Measurements from ENCODE around the gene ARMH2. TPM values are rescaled to one million over a fixed set of nuclear protein-coding genes. Genes with fewer than 3 reads are reported as not detected.

Gene ARMH2
- total and polyA plus RNA-seq, 7 donors = 0.10 TPM; not detected in 6

GRCh38 chr6:24844903-24845302 is 46.2 kb upstream of the ARMH2 start:
- Histone ChIP-seq H3K9me3 (no peaks in the 10 kb centered on the region), H3K36me3 (peaks cover 0 to 20% (median 0%) of the 10 kb centered on the region in 4 donors), H3K4me3 (no peak overlapping the region), H3K27me3 (no peaks in the 10 kb centered on the region), H3K4me1 (no peaks in the 10 kb centered on the region), H3K27ac (no peak overlapping the region)
- no peak for DNase-seq
- WGBS, 2 donors = 88 to 94% methylated on average over 6 of the region's 6 CpGs
- intact Hi-C loops (cut with DNase I) = no loop called here
- TF ChIP-seq, protein P1, sequence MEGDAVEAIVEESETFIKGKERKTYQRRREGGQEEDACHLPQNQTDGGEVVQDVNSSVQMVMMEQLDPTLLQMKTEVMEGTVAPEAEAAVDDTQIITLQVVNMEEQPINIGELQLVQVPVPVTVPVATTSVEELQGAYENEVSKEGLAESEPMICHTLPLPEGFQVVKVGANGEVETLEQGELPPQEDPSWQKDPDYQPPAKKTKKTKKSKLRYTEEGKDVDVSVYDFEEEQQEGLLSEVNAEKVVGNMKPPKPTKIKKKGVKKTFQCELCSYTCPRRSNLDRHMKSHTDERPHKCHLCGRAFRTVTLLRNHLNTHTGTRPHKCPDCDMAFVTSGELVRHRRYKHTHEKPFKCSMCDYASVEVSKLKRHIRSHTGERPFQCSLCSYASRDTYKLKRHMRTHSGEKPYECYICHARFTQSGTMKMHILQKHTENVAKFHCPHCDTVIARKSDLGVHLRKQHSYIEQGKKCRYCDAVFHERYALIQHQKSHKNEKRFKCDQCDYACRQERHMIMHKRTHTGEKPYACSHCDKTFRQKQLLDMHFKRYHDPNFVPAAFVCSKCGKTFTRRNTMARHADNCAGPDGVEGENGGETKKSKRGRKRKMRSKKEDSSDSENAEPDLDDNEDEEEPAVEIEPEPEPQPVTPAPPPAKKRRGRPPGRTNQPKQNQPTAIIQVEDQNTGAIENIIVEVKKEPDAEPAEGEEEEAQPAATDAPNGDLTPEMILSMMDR (IDR thresholded peaks at IDR 0.05) = no peak
- no peak for TF ChIP-seq EP300 (IDR thresholded peaks at IDR 0.05)
- TF ChIP-seq POLR2A (IDR thresholded peaks at IDR 0.05) = no peak
- TF ChIP-seq POLR2AphosphoS5 (IDR thresholded peaks at IDR 0.05) = no peak

DNA sequence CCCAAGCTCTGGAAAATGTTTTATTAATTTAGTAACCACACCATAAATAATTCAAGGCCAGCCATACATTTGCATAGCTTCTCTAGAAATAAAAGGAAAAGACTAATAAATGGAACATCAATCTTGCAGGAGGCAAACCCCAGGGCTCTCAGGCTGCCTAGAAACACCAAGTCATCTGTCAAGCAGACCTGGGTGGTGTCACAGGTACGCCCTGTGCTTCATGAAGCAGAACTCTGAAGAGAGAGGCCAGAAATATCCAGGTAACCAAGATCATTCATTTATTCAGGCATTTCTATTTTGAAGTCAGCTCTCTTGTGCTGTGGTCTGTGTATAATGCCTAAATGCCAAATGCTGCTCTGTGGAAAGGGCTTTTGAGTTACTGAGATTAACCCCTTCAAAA is 45.3 kb upstream of the ARMH2 start:
- DNase-seq = no peak
- no peak overlapping the region for H3K4me3 ChIP-seq
- no peaks in the 10 kb centered on the region for H3K27me3 ChIP-seq
- no peaks in the 10 kb centered on the region for H3K4me1 ChIP-seq
- no peak overlapping the region for H3K27ac ChIP-seq
- 87 to 91% methylated on average over 1 of the region's 1 CpG for WGBS, 2 donors
- intact Hi-C loops (cut with DNase I) = no loop called here
- no peak for TF ChIP-seq EP300 (IDR thresholded peaks at IDR 0.05)
- TF ChIP-seq POLR2AphosphoS5 (IDR thresholded peaks at IDR 0.05) = no peak
- no peak for TF ChIP-seq POLR2A (IDR thresholded peaks at IDR 0.05)
- TF ChIP-seq, protein P1 (IDR thresholded peaks at IDR 0.05) = no peak
- peaks cover 0 to 12% (median 0%) of the 10 kb centered on the region in 4 donors for H3K36me3 ChIP-seq
- no peaks in the 10 kb centered on the region for H3K9me3 ChIP-seq

DNA sequence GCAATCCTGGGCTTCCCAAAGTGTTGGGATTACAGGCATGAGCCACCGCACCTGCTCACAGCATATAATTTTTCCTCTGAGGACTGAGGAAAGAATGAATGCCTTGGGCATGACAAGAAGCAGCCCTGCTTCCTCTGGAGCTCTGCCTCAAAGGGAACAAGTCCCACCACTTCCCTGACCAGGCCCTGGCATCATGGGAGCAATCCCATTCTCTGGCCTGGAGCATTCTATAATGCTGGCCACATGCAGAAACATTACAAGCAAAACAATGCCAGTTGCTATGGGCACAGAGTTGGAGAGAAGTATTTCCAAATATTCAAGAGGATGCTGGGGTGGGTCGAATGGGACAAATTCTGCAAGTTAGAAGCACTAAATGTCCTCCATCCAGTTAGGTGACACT is 41.5 kb upstream of the ARMH2 start:
- intact Hi-C loops (cut with DNase I) = no loop called here
- Histone ChIP-seq H3K4me3 (no peak overlapping the region), H3K36me3 (peaks cover 0 to 12% (median 0%) of the 10 kb centered on the region in 4 donors), H3K9me3 (no peaks in the 10 kb centered on the region), H3K27me3 (no peaks in the 10 kb centered on the region), H3K4me1 (peaks cover 0 to 5% (median 2%) of the 10 kb centered on the region in 4 donors), H3K27ac (no peak overlapping the region)
- 87 to 91% methylated on average over 2 of the region's 2 CpGs for WGBS, 2 donors
- TF ChIP-seq EP300 (IDR thresholded peaks at IDR 0.05) = no peak
- TF ChIP-seq POLR2A (IDR thresholded peaks at IDR 0.05) = no peak
- TF ChIP-seq POLR2AphosphoS5 (IDR thresholded peaks at IDR 0.05) = no peak
- TF ChIP-seq, protein P1 (IDR thresholded peaks at IDR 0.05) = no peak
- DNase-seq = no peak

DNA sequence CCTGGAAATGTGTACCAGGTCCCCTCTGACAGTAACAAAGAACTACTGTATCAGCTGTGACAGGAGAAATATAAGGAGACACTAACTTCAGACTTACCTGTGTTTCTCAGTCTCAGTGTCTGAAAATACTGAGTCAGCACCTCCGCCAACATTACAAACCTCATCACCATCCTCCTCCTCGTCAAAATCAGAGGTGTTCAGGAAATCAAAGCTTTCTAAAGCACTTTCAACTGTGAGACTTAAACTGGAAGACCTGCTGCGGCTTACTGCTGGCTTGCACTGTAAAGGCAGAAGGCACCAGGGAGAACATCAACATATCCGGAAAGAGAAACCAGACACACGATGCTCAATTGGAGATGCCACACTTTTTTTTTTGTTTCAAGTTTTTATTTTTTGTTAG is 40.3 kb upstream of the ARMH2 start:
- Histone ChIP-seq H3K27me3 (no peaks in the 10 kb centered on the region), H3K4me1 (peaks cover 0 to 5% (median 2%) of the 10 kb centered on the region in 4 donors), H3K9me3 (no peaks in the 10 kb centered on the region), H3K36me3 (peaks cover 0 to 12% (median 0%) of the 10 kb centered on the region in 4 donors), H3K27ac (no peak overlapping the region), H3K4me3 (no peak overlapping the region)
- DNase-seq = no peak
- no peak for TF ChIP-seq POLR2A (IDR thresholded peaks at IDR 0.05)
- 80 to 86% methylated on average over 5 of the region's 5 CpGs for WGBS, 2 donors
- intact Hi-C loops (cut with DNase I) = no loop called here

DNA sequence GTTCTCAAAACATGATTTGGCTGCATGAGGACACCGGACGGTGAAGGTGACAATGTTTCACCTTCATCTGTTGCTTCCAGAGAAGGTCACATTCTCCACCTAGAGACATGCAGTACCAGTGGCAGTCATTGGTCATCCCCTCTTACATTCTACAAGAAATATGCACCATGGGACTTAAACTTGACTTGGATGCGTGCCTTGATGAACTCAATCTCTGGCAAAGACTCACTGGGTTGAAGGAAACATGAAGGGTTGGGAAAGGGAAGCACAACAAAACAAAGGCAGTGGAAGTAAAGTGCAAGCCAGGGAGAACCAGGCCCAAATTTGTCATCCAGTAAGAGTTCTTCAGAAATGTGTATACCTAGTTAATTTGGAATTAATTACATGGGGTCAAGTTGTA is 39.4 kb upstream of the ARMH2 start:
- DNase-seq = no peak
- no peak overlapping the region for H3K27ac ChIP-seq
- H3K27me3 ChIP-seq = no peaks in the 10 kb centered on the region
- intact Hi-C loops (cut with DNase I) = no loop called here
- H3K36me3 ChIP-seq = peaks cover 0 to 12% (median 0%) of the 10 kb centered on the region in 4 donors
- H3K9me3 ChIP-seq = no peaks in the 10 kb centered on the region
- peaks cover 0 to 5% (median 2%) of the 10 kb centered on the region in 4 donors for H3K4me1 ChIP-seq
- no peak overlapping the region for H3K4me3 ChIP-seq
- 96 to 97% methylated on average over 3 of the region's 3 CpGs for WGBS, 2 donors
- no peak for TF ChIP-seq EP300 (IDR thresholded peaks at IDR 0.05)
- TF ChIP-seq POLR2A (IDR thresholded peaks at IDR 0.05) = no peak
- TF ChIP-seq POLR2AphosphoS5 (IDR thresholded peaks at IDR 0.05) = no peak
- TF ChIP-seq, protein P1 (IDR thresholded peaks at IDR 0.05) = no peak
